IMR-90 (cell line): Measurements from ENCODE around the gene ACADL. TPM values are rescaled to one million over a fixed set of nuclear protein-coding genes. Genes with fewer than 3 reads are reported as not detected.

Experiments used
- ATAC-seq: fragments of 200-7000 bp; cut with Tn5 transposase; 2 replicates; pipeline ENCODE4 v1.9.1; 2020; ENCODE audit warnings: low read depth, mild to moderate bottlenecking, moderate library complexity
- BruUV-seq: library from RNA; stranded (reverse); fragments of 400-500 nt; replicated peaks from 2 replicates; lab custom pipeline; 2021; lab: Mats Ljungman, UMichigan
- CTCF ChIA-PET: fragments of 300-600 bp; formaldehyde crosslinking; extraction: SDS; loops from one replicate; lab custom pipeline; 2021; ENCODE audit warnings: antibody characterized with exemption; lab: Yijun Ruan, JAX
- POLR2A ChIA-PET: fragments of 300-600 bp; sonication (Branson Sonifier 250); formaldehyde crosslinking; loops from one replicate; lab custom pipeline; 2022; ENCODE audit warnings: antibody characterized with exemption; ENCODE audit not compliant: unreplicated experiment; lab: Charles Lee
- DNase-seq: peaks from one replicate; pipeline ENCODE4 v3.0.0; 2013
- H2AFZ ChIP-seq: replicated peaks from 2 replicates; pipeline ENCODE3; 2013; ENCODE audit warnings: low read length, mild to moderate bottlenecking; ENCODE audit not compliant: poor library complexity
- H2AK5ac ChIP-seq: 2 replicates; pipeline ENCODE4 v1.6.1; 2013; ENCODE audit warnings: low read depth, low read length, inconsistent platforms
- H2AK9ac ChIP-seq: replicated peaks from 2 replicates; pipeline ENCODE3; 2013; ENCODE audit warnings: mild to moderate bottlenecking, low read depth, low read length, moderate library complexity; ENCODE audit not compliant: poor library complexity
- H2BK120ac ChIP-seq: 2 replicates; pipeline ENCODE4 v1.6.1; 2013; ENCODE audit warnings: low read depth, low read length, inconsistent platforms
- H2BK15ac ChIP-seq: 3 replicates; pipeline ENCODE4 v1.6.1; 2013; ENCODE audit warnings: low read depth, low read length, inconsistent platforms
- H2BK20ac ChIP-seq: 2 replicates; pipeline ENCODE4 v1.6.1; 2013; ENCODE audit warnings: low read depth, mild to moderate bottlenecking, inconsistent platforms, low read length, moderate library complexity
- H2BK5ac ChIP-seq: 2 replicates; pipeline ENCODE4 v1.6.1; 2013; ENCODE audit warnings: mild to moderate bottlenecking, low read depth, low read length, inconsistent platforms; ENCODE audit not compliant: poor library complexity, severe bottlenecking
- H3K14ac ChIP-seq: replicated peaks from 2 replicates; pipeline ENCODE4 v1.6.1; 2013; ENCODE audit warnings: low read depth, low read length, inconsistent platforms
- H3K18ac ChIP-seq: 2 replicates; pipeline ENCODE4 v1.6.1; 2013; ENCODE audit warnings: low read depth, low read length, control low read depth
- H3K23ac ChIP-seq: 2 replicates; pipeline ENCODE4 v1.6.1; 2013; ENCODE audit warnings: low read depth, low read length, inconsistent platforms
- H3K27ac ChIP-seq: 2 replicates; pipeline ENCODE4 v1.5.1; 2013; ENCODE audit warnings: mild to moderate bottlenecking, control low read depth, low read length; ENCODE audit not compliant: insufficient read depth
- H3K27me3 ChIP-seq: 2 replicates; pipeline ENCODE4 v1.6.1; 2013; ENCODE audit warnings: low read length; ENCODE audit not compliant: control insufficient read depth, insufficient read depth
- H3K36me3 ChIP-seq: 2 replicates; pipeline ENCODE4 v1.6.1; 2013; ENCODE audit warnings: low read length, mixed read lengths; ENCODE audit not compliant: control insufficient read depth, insufficient read depth
- H3K4ac ChIP-seq: 2 replicates; pipeline ENCODE4 v1.6.1; 2013; ENCODE audit warnings: low read depth, low read length, inconsistent platforms
- H3K4me1 ChIP-seq: 2 replicates; pipeline ENCODE4 v1.6.1; 2013; ENCODE audit warnings: low read length, mixed read lengths; ENCODE audit not compliant: control insufficient read depth, insufficient read depth
- H3K4me2 ChIP-seq: 2 replicates; pipeline ENCODE4 v1.6.1; 2013; ENCODE audit warnings: low read depth, mild to moderate bottlenecking, control low read depth, low read length, moderate library complexity
- H3K4me3 ChIP-seq: 2 replicates; pipeline ENCODE4 v1.5.1; 2013; ENCODE audit warnings: low read depth, mild to moderate bottlenecking, control low read depth, low read length, moderate library complexity; ENCODE audit not compliant: insufficient read depth
- H3K56ac ChIP-seq: 2 replicates; pipeline ENCODE4 v1.6.1; 2013; ENCODE audit warnings: low read length, inconsistent platforms; ENCODE audit not compliant: insufficient read depth; ENCODE audit errors: extremely low read depth
- H3K79me1 ChIP-seq, 2 experiments: 2 replicates each; pipeline ENCODE4 v1.6.1; 2013; ENCODE audit warnings: low read length in 2 of 2, inconsistent platforms in 1 of 2, low read depth in 1 of 2
- H3K9ac ChIP-seq: 2 replicates; pipeline ENCODE4 v1.6.1; 2013; ENCODE audit warnings: low read depth, low read length, control low read depth
- H3K9me1 ChIP-seq: 2 replicates; pipeline ENCODE4 v1.6.1; 2013; ENCODE audit warnings: low read length, inconsistent platforms; ENCODE audit not compliant: insufficient read depth
- H3K9me3 ChIP-seq: 2 replicates; pipeline ENCODE4 v1.6.1; 2013; ENCODE audit warnings: low read length; ENCODE audit not compliant: control insufficient read depth, insufficient read depth
- H4K20me1 ChIP-seq: 2 replicates; pipeline ENCODE4 v1.6.1; 2013; ENCODE audit warnings: low read length, inconsistent platforms; ENCODE audit not compliant: insufficient read depth
- H4K5ac ChIP-seq: 2 replicates; pipeline ENCODE4 v1.6.1; 2013; ENCODE audit warnings: mild to moderate bottlenecking, low read depth, low read length, control low read depth
- H4K8ac ChIP-seq, 2 experiments: 2 replicates each; pipeline ENCODE4 v1.6.1; 2013; ENCODE audit warnings: low read depth in 2 of 2, low read length in 2 of 2, control low read depth in 1 of 2, inconsistent platforms in 1 of 2
- H4K91ac ChIP-seq: 2 replicates; pipeline ENCODE4 v1.6.1; 2013; ENCODE audit warnings: low read depth, low read length, inconsistent platforms; ENCODE audit not compliant: insufficient read depth
- CHD1 ChIP-seq: IDR thresholded peaks from 2 replicates; pipeline ENCODE4 v1.6.1; 2012; ENCODE audit warnings: low read depth, low read length, improper control_type of control experiment
- RCOR1 ChIP-seq: IDR thresholded peaks from 2 replicates; pipeline ENCODE4 v1.6.1; 2012; ENCODE audit warnings: mild to moderate bottlenecking, low read length, improper control_type of control experiment; ENCODE audit not compliant: insufficient replicate concordance
- WGBS, 2 experiments: methylation state at CpG; one replicate each; pipeline versions ENCODE4 v1.1.5 to v1.1.7; 2013; ENCODE audit warnings: missing lambda C conversion rate in 2 of 2; ENCODE audit not compliant: insufficient read length in 1 of 2; ENCODE audit errors: extremely low coverage in 2 of 2; 5-methylcytosine and 5-hydroxymethylcytosine counted together
- dilution Hi-C: fragments of 300-500 bp; cut with HindIII; formaldehyde crosslinking; loops from one replicate; pipeline ENCODE4 v1.14.3; 2018; ENCODE audit warnings: low sequenced_read_pairs; ENCODE audit not compliant: unreplicated experiment
- in situ Hi-C: fragments of 300-500 bp; cut with MboI; formaldehyde crosslinking; loops from 3 replicates; pipeline ENCODE4 v1.14.3; 2019; ENCODE audit warnings: low sequenced_read_pairs, inconsistent platforms, mixed read lengths
- intact Hi-C: fragments of 100-400 bp; cut with micrococcal nuclease; formaldehyde crosslinking; loops from 2 replicates; pipeline ENCODE4 v1.10.0; 2022
- polyA plus RNA-seq, 3 experiments: library from polyadenylated mRNA; depleted of rRNA; stranded (reverse); fragments of >200 nt; gene quantifications; 2 replicates each; pipeline ENCODE4 v1.2.3, GENCODE V29; 2012; ENCODE audit warnings: low replicate concordance in 1 of 3
- total RNA-seq: library from RNA; depleted of rRNA; stranded (reverse); fragments of >200 nt; gene quantifications from 2 replicates; pipeline ENCODE4 v1.2.3, GENCODE V29; 2012

Gene ACADL
- total and polyA plus RNA-seq, 2 of the 4 experiments (the other 2 are of a cell fraction), result not detected

DNA sequence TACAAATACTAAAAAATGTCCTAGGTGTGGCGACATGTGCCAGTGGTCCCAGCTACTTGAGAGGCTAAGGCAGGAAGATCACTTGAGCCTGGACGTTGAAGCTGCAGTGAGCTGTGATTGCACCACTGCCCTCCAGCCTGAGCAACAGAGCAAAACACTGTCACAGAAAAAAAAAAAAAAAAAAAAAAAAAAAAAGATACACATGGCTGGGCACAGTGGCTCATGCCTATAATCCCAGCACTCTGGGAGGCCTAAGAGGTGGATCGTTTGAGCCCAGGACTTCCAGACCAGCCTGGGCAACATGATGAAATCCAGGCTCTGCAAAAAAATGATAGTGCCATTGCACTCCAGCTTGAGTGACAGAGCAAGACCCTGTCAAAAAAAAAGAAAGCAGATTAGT lies 67.7 kb downstream of the ACADL start:
- H2AK9ac ChIP-seq, result no peak overlapping the region
- H3K79me1 ChIP-seq, result peaks cover 10 to 11% of the 10 kb centered on the region in 2 experiments
- in situ Hi-C loops (no loop called here), dilution Hi-C loops (no loop called here), intact Hi-C loops (no loop called here)
- H2AK5ac ChIP-seq, result no peak overlapping the region
- WGBS, 2 experiments, result 80% methylated on average over 1 of the region's 3 CpGs; no CpG with 5 or more reads in 1 of the 2 experiments
- no peaks in the 10 kb centered on the region for H3K9me3 ChIP-seq
- H3K18ac ChIP-seq, result no peak overlapping the region
- no peak overlapping the region for H3K9ac ChIP-seq
- H2AFZ ChIP-seq, result no peak overlapping the region
- ChIA-PET CTCF (interaction anchor here (0.6 kb wide), 1 partner anchor 67 kb away, joined by 3 read pairs; no protein-coding TSS in a partner anchor), POLR2A (no interaction called here)
- H3K9me1 ChIP-seq, result no peaks in the 10 kb centered on the region
- no peak overlapping the region for H3K4me3 ChIP-seq
- H2BK15ac ChIP-seq, result no peak overlapping the region
- no peak overlapping the region for H3K4ac ChIP-seq
- TF ChIP-seq RCOR1, result no peak
- TF ChIP-seq CHD1, result no peak
- H4K91ac ChIP-seq, result no peak overlapping the region
- no peak overlapping the region for H3K14ac ChIP-seq
- peaks cover 2% of the 10 kb centered on the region; the same call in 1 of the 2 replicates for H3K4me1 ChIP-seq
- DNase-seq (no peak), ATAC-seq (no peak)
- no peak overlapping the region for H2BK5ac ChIP-seq
- H4K8ac ChIP-seq, result no peak overlapping the region
- BruUV-seq, result no TSS peak
- H4K5ac ChIP-seq, result no peak overlapping the region
- no peaks in the 10 kb centered on the region for H4K20me1 ChIP-seq
- no peak overlapping the region for H2BK120ac ChIP-seq
- H3K56ac ChIP-seq, result no peak overlapping the region
- H3K27me3 ChIP-seq, result no peaks in the 10 kb centered on the region
- H3K36me3 ChIP-seq, result no peaks in the 10 kb centered on the region
- no peak overlapping the region for H3K23ac ChIP-seq
- no peak overlapping the region for H3K4me2 ChIP-seq
- no peak overlapping the region for H3K27ac ChIP-seq
- H2BK20ac ChIP-seq, result no peak overlapping the region
